OCI-LY3 (cell line): ENCODE measurements around the gene NEMP1.

ENCODE experiments used
- H2AFZ ChIP-seq: fragments of 200-600, 300-600 bp; shearing (Covaris generic); 2 replicates; pipeline ENCODE4 v1.6.0; 2014; ENCODE audit warnings: antibody characterized with exemption, low read depth, low read length
- H3K27ac ChIP-seq: fragments of 200-600, 300-600 bp; sonication (generic); 2 replicates; pipeline ENCODE4 v1.5.1; 2014; ENCODE audit warnings: mild to moderate bottlenecking, low read length, moderate library complexity, mixed read lengths
- H3K27me3 ChIP-seq: fragments of 200-600, 300-600 bp; sonication (generic); 2 replicates; pipeline ENCODE4 v1.6.1; 2014; ENCODE audit warnings: low read depth, low read length, mixed read lengths
- H3K36me3 ChIP-seq: fragments of 200-600, 300-600 bp; sonication (generic); replicated peaks from 2 replicates; pipeline ENCODE3; 2014; ENCODE audit warnings: low read depth, low read length, mixed read lengths
- H3K4me1 ChIP-seq: fragments of 300-600, 200-600 bp; sonication (generic); 2 replicates; pipeline ENCODE4 v1.6.1; 2014; ENCODE audit warnings: low read length, mixed read lengths
- H3K4me2 ChIP-seq: fragments of 200-600, 300-600 bp; sonication (generic); 2 replicates; pipeline ENCODE4 v1.6.1; 2014; ENCODE audit warnings: low read length, mixed read lengths
- H3K4me3 ChIP-seq: fragments of 300-600, 200-600 bp; sonication (generic); 2 replicates; pipeline ENCODE4 v1.5.1; 2014; ENCODE audit warnings: antibody characterized with exemption, mild to moderate bottlenecking, low read length, moderate library complexity
- H3K79me2 ChIP-seq: fragments of 300-600, 200-600 bp; shearing (Covaris generic); 2 replicates; pipeline ENCODE4 v1.6.1; 2014; ENCODE audit warnings: mild to moderate bottlenecking, low read length, mixed read lengths
- H3K9ac ChIP-seq: fragments of 300-600, 200-600 bp; shearing (Covaris generic); 2 replicates; pipeline ENCODE4 v1.6.0; 2014; ENCODE audit warnings: mild to moderate bottlenecking, low read length, moderate library complexity
- H3K9me3 ChIP-seq: fragments of 200-600, 300-600 bp; shearing (Covaris generic); 2 replicates; pipeline ENCODE4 v1.6.1; 2014; ENCODE audit warnings: low read length, mixed read lengths; ENCODE audit not compliant: insufficient read depth
- H4K20me1 ChIP-seq: fragments of 200-600, 300-600 bp; sonication (generic); 2 replicates; pipeline ENCODE4 v1.6.1; 2016; ENCODE audit warnings: low read length, mixed read lengths; ENCODE audit not compliant: insufficient read depth
- EZH2phosphoT487 ChIP-seq: fragments of 200-600 bp; shearing (Covaris generic); IDR thresholded peaks from 2 replicates; pipeline ENCODE4 v1.6.1; 2018; ENCODE audit warnings: antibody characterized with exemption, mixed run types, low read depth
- TF ChIP-seq, protein P1 (sequence below): fragments of 200-600, 300-600 bp; sonication (generic); IDR thresholded peaks from 2 replicates; pipeline ENCODE4 v1.5.1; 2014; ENCODE audit warnings: antibody characterized with exemption, low read length, low read depth

Gene NEMP1

DNA sequence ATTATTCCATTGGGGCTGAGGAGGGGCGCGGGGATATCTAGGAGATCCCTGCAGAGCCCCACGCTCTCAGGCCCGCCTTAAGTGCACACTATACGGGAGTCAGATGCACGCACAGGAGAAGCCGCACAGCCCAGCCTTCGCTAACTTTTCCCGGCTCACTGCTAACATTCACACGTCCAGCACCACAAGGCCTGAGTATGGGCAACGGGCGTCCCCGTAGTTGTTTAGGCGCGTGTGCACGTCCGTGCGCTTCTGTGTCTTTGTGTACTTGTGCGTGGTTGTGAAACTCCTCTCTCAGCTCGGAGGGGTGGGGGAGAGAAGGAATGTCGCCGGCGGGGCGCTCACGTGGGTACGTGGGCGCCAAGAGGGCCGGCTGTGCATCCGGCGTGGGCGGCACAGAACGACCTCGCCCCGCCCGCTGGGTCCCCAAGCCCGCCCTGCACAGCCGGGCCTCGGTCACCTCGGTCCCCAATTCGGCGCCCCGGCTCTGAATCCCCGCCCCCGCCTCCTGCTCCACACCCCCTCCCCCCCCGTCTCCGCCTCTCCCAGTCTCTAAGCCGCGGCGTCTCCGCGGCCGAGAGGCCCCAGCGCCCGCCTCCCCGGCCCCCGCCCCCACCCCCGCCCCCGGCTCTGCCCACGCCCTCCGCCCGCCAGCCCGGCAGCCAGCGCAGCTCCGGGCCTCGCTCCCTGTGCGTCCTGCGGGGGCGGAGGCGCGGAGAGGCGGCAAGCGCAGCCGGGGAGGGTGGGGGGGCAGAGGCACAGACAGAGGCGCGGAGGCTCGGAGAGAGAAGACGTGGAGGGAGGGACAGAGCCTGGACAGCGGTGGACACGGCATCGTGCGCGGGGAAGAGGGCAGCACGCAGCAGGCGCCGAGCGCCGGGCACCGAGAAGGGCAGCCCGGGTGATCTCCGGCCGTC lies 10.0 kb upstream of the NEMP1 start, which contains the start of gene NAB2:
NAB2 (plus strand) TSS at position 761 of the 917 bp plus-strand sequence. CDS start 158 bp downstream, outside the sequence.
- H3K79me2 ChIP-seq: no peaks in the 10 kb centered on the region
- no peaks in the 10 kb centered on the region for H3K9me3 ChIP-seq
- no peaks in the 10 kb centered on the region for H4K20me1 ChIP-seq
- no peak for TF ChIP-seq EZH2phosphoT487
- TF ChIP-seq, protein P1, sequence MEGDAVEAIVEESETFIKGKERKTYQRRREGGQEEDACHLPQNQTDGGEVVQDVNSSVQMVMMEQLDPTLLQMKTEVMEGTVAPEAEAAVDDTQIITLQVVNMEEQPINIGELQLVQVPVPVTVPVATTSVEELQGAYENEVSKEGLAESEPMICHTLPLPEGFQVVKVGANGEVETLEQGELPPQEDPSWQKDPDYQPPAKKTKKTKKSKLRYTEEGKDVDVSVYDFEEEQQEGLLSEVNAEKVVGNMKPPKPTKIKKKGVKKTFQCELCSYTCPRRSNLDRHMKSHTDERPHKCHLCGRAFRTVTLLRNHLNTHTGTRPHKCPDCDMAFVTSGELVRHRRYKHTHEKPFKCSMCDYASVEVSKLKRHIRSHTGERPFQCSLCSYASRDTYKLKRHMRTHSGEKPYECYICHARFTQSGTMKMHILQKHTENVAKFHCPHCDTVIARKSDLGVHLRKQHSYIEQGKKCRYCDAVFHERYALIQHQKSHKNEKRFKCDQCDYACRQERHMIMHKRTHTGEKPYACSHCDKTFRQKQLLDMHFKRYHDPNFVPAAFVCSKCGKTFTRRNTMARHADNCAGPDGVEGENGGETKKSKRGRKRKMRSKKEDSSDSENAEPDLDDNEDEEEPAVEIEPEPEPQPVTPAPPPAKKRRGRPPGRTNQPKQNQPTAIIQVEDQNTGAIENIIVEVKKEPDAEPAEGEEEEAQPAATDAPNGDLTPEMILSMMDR: no peak
- peak within 1 kb of the TSS; percentile 96 for H3K9ac ChIP-seq
- H3K27ac ChIP-seq: peak within 1 kb of the TSS; percentile 70
- H3K36me3 ChIP-seq: no peaks in the 10 kb centered on the region
- peak within 1 kb of the TSS; percentile 98 for H3K4me2 ChIP-seq
- peak within 1 kb of the TSS; percentile 62 for H2AFZ ChIP-seq
- peak within 1 kb of the TSS; percentile 95 for H3K4me3 ChIP-seq
- no peaks in the 10 kb centered on the region for H3K27me3 ChIP-seq
- peaks cover 20% of the 10 kb centered on the region for H3K4me1 ChIP-seq

DNA sequence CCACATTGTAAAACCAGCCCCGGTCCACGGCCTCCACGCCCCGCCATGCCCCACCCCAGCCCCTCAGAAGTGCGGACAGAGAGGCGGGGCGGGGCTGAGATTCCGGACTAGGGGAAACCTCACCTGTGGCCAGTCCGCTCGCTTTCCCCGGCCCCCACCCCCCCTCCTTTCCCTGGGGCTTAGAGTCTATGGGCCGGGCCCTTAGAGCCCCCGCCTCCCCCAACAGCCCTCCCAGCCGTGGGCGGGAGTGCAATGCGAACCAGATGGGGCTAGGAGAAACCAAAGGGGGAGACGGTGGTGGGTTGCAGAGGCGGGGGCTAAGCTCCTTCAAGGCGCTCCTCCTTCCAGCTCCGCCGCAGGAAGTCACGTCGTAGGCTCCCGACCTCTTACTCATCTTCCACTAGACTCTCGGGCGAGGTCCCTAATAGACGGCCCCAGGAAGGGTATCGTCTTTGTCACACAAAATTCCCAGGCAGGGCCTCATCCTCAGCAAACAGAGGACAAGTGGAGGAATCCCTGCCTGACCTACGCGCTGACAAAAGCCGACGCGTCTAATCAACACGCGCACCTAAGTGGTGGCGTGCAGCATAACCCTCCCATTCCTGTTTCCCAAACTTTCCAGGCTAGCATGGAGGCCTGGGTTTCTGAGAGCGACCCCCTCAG lies 9.2 kb upstream of the NEMP1 start:
- H3K27ac ChIP-seq: peak overlapping the region; percentile 70
- no peaks in the 10 kb centered on the region for H3K27me3 ChIP-seq
- H3K79me2 ChIP-seq: no peaks in the 10 kb centered on the region
- H3K9me3 ChIP-seq: no peaks in the 10 kb centered on the region
- no peaks in the 10 kb centered on the region for H3K36me3 ChIP-seq
- H3K4me2 ChIP-seq: peak overlapping the region; percentile 90
- H4K20me1 ChIP-seq: no peaks in the 10 kb centered on the region
- H3K9ac ChIP-seq: peak overlapping the region; percentile 96
- peaks cover 17% of the 10 kb centered on the region for H3K4me1 ChIP-seq
- TF ChIP-seq EZH2phosphoT487: no peak
- TF ChIP-seq, protein P1: no peak
- H2AFZ ChIP-seq: peak overlapping the region; percentile 62
- peak overlapping the region; percentile 95 for H3K4me3 ChIP-seq

DNA sequence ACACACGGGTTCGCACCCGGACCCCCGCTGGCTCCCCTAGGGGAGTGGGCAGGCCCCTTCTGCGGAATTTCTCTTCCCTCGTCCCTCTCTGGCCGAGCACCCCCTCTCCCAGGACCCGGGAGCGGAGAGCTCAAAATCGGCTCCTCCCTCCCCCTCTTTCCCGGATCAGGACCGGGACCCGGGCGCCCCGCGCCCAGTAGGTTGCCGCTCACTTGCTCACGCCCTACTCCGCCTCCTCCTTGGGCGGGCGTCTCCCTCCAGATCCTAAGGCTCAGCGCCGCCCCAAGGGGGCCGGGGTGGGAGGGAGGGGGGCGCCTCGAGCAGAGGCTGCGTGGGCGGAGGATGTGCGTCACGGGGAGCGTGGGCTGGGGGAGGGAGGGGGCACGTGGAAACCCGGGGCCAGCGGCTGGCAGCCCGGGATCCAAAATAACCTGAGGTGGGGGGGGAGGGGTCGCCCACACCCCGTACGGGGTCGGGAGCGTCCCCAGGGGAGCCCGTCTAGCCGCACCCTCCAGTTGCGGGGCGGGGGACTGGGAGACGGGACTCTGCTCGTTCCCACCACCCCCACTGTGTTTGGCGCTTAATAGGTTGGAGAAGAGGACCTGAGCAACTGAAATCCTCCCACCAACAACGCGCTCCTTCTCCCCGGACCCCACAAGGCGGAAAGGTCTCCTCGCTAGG lies 8.6 kb upstream of the NEMP1 start:
- Histone ChIP-seq H3K4me3 (peak overlapping the region; percentile 95), H3K9ac (peak overlapping the region; percentile 96), H4K20me1 (no peaks in the 10 kb centered on the region), H3K27ac (peak overlapping the region; percentile 70), H3K27me3 (no peaks in the 10 kb centered on the region), H3K4me1 (peaks cover 17% of the 10 kb centered on the region), H3K36me3 (no peaks in the 10 kb centered on the region), H3K4me2 (peak overlapping the region; percentile 90), H2AFZ (peak overlapping the region; percentile 67), H3K79me2 (no peaks in the 10 kb centered on the region), H3K9me3 (no peaks in the 10 kb centered on the region)
- TF ChIP-seq EZH2phosphoT487: no peak
- TF ChIP-seq, protein P1: no peak
